Right hindlimb (tissue), 1 donor: Measurements from ENCODE around the gene GABRA4.

Source experiments
- DNase-seq: peaks from one replicate; pipeline ENCODE4 v3.0.0-alpha.2; 2018

GABRA4 gene

DNA sequence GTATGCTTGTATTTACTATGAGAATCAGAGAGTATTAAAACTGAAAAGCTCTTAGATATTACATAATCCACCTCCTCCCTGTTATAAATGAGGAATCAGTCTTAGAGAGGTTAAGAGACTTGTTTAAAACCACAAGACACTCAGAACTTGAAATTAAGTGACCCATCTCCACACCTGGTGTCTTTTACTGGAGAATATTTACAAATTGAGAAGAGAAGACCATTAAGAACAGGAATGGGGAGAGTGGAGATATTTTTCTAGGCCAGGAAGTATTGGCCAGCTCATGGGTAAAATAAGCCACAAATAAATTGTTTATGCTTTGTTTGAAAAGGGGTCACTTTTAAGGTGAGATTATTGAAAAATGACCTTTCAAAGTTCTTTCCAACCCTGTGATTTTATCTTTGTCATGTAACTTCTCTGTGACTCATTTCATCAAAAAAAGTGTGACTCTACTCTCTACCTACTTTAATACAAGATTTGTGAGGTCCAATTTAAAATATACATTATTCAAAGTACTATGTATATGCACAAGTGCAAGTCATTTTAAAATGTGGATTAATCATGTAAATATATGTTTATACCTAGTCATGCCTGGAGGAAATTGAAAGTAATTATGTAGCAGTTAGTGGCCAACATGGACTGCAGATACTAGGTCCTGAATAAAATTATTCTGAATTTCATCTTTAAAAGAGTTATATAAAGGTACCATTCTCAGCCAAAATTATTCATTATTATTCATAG is 68.4 kb downstream of the GABRA4 start:
- no peak for DNase-seq

DNA sequence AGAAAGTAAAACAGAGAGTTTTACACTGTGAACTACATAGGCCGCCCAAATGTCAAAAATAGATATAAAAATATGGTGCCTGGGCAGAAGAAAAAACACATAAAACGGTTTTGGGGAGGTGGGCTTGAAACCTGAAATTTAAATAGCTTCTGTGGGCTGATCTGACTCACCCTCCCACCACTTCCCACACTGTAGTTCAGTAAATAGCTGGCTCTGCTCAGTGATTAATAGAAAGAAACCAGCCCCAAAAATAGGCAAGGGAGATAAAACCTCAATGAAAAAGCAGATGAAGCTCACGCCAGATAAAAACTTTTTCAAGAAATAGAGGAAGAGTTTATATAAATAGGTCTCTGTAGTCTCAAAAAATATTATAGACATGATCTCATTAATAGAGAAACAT is 71.2 kb downstream of the GABRA4 start:
- no peak for DNase-seq

DNA sequence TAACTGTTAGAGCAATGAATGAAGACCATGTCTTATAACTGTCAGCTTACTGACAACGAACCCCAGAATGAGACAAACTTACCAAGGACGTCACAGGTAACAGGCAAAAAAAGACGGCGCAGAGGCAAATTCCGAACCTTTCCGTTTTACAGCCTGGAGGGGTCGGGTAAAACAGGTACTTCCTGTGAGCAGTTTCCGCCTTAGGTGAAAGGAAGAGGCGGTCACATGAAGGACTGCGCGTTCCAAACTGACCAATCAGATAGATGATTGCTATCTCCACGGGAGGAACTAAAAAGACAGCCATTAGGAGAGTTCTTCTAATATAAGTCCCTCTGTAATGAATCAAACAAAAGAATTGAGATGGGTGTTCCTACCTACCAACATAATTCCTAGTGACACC is 84.3 kb downstream of the GABRA4 start, which contains the start of gene COX7B2:
TSS of gene COX7B2 (minus strand) at position 168 of the 400 bp plus-strand sequence. CDS start 174,053 bp downstream, outside the sequence.
- DNase-seq: no peak

DNA sequence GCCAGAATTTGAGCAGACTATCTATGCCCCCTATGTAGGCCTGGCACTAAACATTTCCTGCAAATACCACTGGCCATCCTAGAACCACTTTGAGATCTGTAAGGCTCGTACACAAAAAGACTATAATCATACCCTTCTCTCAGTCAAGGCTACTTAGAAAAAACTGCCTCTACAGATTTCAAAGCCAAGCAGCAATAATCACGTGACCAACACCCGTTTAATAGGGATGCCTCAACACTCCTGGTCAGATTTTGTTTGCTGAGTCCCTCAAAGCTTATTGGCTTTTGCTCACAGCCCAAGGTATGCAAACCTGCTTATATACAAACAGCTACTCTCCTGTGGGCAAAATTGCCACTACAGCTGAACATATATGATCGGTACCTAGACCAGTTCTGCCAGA is 85.2 kb downstream of the GABRA4 start:
- no peak for DNase-seq

DNA sequence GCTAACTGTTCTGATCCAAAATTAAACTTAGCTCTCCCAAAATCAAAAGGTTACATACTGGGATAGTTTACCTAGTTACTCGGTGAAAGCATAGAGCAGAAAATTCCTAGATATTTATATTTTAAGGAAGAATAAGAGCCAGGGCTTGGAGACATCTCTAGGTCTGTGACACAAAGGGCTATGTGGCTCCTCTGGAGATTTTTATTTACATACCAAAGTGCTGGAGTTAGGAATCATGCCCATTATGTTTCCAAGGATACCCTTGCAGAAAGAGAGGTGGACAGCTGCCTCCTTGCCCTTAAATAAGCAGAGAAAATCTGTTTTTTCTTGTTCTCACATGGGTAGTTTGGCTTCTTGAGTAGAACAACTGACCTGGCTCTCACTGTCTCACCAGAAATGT is 93.3 kb downstream of the GABRA4 start:
- DNase-seq: no peak

DNA sequence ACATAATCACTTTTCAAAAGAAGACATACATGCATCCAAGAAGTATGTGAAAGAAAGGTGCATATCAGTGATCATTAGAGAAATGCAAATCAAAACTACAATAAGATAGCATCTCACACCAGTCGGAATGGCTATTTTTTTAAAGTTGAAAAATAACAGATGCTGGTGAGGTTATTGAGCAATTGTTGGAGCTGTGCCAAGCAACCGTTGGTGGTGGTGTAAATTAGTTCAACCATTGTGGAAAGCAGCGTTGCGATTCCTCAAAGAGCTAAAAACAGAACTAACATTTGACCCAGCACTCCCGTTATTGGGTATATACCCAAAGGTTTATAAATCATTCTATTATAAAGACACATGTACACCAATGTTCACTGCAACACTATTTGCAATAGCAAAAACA is 98.6 kb downstream of the GABRA4 start:
- no peak for DNase-seq

DNA sequence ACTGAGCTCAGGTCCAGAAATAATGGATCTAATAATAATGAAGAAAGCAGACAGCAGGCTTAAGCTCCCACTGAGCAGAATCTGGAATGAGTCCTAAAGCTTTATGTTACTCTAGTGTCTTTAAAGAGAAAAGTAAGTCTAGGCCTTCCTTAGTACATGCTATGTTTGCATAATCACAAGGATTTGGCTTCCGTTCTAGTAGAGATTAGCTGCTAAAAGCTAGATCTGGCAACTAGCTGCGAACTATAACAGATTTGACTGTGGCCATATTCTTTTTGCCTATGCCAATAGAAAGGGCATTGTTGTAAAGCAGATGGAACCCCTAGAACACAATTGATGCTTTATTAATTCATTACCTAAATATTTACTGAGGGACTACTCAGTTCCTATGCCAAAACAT is 103.3 kb downstream of the GABRA4 start:
- DNase-seq: no peak

DNA sequence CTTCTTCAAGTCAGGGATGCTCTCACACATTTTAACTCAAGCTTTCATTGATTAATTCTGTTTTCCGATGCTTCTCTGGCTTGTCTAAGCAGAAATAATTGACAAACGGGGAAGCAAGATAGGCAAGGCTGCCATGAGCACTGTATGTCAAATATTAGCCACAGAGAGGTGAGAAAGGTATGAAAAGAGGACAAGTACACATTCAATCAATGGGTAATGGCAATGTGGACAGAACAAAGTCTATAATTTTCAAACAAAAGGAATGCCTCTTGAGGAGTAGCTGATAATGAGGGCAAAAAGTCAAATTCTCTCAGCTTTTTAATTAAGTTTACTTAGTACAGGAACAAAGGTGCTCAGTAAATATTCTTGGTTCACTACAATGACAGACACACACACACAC is 104.0 kb downstream of the GABRA4 start:
- no peak for DNase-seq

DNA sequence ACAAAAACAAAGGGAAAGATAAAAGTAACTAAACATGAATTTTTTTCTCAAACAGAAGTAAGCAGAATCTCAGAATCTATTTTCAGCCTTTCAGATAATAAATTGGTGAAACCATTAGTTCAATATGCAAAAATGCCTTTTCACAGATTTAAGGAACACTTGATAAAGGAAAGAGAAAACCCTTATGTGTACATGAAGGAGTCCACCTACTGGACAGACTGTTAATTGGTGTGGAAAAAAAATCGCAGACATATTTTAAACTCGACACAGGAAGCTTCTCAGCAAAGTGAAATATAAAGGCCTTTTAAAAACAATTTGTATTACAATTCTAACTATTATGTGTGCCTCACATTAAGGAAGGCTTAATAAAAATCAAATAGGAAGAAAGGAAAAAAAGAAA is 106.7 kb downstream of the GABRA4 start:
- DNase-seq: no peak

DNA sequence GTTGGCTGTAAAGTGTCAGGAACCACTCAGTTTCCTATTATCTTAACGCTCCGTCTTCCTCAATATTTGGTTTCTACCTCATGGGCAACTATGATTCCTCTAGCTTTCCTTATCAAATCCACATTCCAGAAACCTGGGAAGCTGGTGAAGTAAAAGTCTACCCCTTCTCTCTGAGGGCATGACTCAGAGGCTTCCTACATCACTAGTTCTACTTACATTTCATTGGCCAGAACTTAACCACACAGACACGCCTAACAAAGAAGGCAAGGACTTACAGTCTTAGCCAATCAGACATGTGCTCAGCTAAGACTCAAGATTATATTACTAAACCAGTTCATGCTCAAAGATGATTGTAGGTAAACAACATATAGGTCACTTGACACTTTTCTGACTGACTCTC is 114.7 kb downstream of the GABRA4 start:
- no peak for DNase-seq

DNA sequence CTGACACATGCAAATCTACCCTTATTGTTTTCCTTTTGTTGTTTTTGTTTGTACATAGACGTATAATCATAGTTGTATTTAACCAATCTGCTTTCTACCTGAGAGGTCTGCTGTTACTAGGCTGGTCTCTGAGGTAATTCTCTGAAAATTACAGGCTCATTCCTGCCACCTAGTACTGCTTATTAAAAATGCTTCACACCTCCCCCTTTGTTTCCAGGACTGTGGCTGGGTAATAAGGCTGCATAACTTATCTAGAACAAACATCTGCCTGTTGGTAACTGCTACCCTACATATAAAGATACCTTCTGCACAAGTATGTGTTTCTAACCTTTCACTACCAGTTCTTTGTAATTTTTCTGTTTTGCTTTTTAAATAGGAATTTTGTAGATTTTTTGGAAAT is 118.6 kb downstream of the GABRA4 start:
- DNase-seq: no peak

DNA sequence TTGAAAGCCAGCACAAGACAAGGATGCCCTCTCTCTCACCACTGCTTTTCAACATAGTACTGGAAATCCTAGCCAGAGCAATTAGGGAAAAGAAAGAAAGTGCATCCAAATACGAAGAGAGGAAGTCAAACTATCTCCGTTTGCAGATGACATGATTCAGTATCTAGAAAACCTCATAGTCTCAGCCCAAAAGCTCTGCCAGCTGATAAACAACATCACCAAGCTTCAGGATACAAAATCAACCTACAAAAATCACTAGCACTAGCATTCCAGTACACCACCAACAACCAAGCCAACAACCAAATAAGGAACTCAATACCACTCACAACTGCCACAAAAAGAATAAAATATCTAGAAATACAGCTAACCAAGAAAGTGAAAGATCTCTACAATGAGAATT is 123.0 kb downstream of the GABRA4 start:
- DNase-seq: no peak
